ENCODE measurements around the gene FAM117A.
A peak's percentile ranks its signal among the peaks of the same experiment; 100 is the strongest.
"Not testable (repeated sequence)": the region's sequence is repeated elsewhere in the genome, so short reads cannot be mapped to it uniquely, and the experiment has no call there.

The FAM117A gene

DNA sequence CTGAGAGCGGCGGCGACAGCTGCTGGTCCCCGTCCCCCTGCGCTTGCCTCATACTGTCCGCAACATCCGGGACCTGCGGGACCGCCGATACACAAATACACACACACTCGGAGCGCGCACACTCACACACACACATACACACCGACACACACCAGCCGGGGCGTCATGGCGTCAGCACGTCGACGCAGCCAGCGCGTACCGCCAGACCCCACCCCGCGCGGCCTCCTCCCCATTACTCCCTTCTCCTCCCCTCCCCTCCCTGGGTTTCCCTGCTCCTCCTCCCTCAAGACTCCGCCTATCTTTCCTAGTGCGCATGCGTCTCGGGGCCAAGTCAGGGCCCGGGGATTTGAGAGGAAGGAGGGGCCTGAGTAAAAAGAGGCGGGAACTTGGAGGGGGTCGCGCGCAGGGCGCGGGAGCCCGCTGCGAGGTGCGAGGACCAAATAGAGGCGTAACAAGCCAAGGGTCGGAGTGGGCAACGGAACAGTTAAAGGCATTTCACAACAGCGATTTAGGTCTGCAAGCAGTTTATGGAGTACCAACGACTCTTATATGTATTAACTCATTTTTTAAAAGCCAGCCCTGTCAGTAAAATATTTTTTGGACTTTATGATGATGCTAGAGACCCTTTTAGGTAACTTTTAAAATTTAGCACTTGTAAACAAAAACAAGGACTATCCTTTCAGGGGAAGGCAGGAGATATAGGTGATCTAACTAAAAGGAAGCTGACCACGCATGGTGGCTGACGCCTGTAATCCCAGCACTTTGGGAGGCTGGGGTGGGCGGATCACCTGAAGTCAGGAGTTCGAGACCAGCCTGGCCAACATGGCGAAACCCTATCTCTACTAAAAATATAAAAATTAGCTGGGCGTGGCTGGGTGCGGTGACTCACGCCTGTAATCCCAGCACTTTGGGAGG lies 85.7 kb downstream of the FAM117A start, which contains the start of gene SPOP:
SPOP (minus strand) TSS at position 165 of the 915 bp plus-strand sequence. CDS start 55,287 bp downstream, outside the sequence.
- peak; percentile 97 to 100 for DNase-seq (ENCODE audit: low read depth in 2 of 2)

DNA sequence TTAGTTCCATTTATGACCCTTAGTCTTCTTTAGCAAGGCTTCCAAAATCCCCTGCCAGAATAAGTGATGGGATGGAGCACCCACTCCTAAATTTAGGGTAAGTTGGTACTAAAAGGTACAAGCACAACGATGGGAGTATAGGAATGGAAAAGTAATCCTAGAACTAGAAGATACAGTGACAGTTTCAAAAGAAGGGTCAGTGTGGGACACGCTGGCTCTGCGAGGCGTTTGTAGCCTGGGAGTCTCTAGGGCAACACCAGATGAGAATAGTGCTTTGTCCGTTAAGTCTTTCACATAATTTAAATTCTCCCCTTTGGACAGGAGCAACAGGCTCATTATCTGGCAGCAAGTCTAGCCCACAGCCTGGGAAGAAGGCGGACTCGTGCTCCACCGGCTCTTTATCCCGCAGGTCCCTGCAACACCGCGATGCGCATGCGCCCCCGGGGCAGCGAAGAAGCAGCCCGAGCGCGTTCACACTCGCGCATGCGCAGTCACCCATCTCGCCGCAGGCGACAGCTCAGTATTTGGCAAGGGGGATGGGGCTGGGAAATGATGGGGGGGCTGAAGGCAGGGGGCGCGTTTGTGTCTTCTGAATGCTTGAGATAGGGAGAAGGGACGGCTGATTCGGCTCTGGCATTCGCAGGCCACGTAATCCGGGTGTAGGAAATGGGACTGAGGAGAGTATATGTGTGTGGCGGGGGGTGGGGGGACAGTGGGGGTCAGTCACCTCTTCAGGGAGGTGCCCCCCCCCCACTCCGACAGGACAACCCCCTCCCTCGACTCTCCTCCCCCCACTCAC lies 86.6 kb downstream of the FAM117A start:
- DNase-seq (ENCODE audit: low read depth in 2 of 2) = peak; percentile 95 to 96

DNA sequence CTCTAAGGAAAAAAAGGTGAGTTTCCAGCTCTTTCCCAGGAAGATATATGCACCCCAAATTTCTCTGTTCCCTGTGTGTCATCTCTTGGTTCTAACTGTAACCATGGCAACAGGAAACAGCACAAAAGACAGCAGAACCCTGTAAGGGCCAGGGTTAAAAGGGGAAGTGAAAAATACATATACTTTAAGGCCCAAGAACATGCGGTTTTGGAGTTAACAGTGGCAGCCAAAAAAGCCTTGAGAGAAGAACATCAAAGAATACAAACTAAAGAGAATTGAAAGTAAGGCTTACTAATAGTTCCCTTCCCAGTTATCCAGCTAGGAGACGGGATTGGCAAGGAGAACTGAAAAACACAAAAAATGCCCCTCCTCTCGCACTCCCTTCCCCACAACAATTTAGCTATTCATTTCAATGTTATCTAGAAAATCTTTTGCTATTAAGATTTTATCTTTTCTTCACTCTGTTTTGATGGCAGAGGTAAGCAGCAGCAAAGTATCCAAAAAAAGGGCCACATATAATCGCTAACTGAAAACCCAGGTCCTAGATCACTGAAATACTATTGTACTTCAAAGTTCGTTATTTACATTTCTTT lies 87.6 kb downstream of the FAM117A start:
- no peak for DNase-seq (ENCODE audit: low read depth in 2 of 2)

DNA sequence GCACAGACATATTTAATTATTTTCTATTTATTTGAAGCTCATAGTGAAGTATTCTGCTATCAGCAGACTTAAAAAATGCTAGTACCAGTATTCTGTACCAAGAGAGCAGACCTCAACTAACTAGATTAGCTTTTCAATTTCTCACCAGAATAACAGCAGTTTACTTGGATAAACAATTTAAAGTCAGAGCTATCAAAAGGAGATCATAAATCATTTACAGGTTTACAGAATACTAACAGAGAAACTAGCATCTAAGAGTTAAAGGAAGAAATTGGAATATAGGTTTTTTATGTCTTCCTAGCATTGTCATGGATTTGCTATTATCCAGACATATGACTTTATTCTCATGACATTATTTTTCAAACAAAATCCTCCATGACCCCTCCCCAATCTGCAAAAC lies 89.4 kb downstream of the FAM117A start:
- DNase-seq (ENCODE audit: low read depth in 2 of 2) = no peak

DNA sequence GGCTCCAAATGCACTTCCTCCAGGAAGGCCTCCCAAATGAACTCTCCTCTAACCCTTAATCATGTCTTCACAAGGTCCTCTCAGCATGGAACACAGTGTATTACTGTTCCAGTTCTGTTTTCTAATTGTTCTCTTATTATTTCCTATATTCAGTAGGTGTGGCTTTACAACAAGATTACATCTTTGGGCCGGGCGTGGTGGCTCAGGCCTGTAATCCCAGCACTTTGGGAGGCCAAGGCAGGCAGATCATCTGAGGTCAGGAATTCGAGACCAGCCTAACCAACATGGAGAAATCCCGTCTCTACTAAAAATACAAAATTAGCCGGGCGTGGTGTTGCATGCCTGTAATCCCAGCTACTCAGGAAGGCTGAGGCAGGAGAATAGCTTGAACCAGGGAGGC lies 90.3 kb downstream of the FAM117A start:
- DNase-seq (ENCODE audit: low read depth in 2 of 2) = not testable (repeated sequence)

DNA sequence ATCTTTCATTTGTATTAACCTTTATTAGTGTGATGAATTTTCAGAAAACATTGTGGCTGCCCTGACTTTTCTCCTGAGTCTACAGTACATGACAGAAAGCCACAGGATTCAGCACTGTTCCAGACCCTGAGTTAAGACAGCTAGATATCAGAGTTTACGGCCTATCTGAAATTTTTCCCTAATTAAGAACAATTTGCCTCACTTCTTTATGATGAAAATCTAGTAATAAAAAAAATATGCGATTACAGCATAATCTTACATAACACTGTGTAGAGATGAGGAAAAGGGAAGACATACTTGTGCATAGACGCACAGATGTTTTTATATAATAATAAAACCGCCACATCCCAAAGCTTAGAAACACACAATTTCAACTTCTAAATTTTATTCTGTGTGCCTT lies 93.3 kb downstream of the FAM117A start:
- no peak for DNase-seq (ENCODE audit: low read depth in 2 of 2)

DNA sequence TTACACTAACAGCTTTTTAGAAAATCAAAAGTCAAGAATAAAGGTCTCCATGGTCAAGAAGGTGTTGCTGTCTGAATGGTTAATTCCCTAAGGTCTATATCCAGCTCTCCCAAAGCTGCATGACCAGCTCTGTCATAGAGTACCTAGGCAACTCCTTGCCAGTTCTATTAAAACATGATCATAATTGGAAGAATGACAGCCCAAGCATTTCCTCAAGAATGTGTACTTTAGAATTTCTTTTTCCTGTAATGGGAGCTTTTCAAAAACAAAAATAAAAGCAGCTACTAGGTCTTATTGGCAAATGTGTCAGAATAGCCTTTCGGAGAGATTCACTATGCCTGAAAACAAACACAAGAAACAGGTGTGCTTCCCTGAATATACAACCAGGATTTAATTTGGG lies 93.9 kb downstream of the FAM117A start:
- DNase-seq (ENCODE audit: low read depth in 2 of 2) = no peak

DNA sequence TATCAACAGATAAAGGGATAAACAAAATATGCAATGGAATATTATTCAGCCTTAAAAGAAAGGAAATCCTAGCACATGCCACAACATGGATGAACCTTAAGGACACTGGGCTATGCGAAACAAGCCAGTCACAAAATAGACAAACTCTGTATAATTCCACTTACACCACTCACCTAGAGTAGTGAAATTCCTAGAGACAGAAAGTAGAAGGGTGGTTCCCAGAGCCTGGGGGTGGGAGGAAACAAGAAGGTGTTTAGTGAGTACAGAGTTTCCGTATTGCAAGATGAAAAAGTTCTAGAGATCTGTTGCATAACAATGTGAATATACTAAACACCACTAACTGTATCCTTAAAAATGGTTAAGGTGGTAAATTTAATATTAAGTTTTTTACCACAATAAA lies 96.1 kb downstream of the FAM117A start:
- no peak for DNase-seq (ENCODE audit: low read depth in 2 of 2)

DNA sequence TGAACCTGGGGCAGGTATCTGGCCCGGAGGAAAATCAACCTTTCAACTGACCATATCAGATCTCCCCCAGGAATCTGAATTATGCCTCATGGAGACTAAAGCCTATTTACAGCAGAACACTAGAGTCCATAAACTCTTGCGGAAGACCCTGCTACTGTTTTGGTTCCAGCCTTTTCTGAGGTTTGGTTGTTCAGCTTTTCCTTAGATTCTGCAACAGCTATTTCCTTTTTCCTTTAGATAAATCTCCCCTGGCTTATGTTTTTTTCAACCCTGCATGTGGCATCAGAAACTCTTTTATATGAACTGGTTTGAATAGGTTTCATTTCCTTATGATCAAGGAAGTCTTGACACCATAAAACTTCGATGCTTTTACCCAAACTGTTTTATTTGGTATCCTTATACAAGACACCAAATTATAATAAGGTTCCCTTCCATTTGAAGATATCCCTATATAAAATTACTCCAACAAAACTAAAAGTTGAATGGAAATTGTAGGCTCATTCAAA lies 99.2 kb downstream of the FAM117A start:
- DNase-seq (ENCODE audit: low read depth in 2 of 2) = no peak

Data from stimulated activated CD4-positive, alpha-beta T cell treated with anti-CD3 and anti-CD28 coated beads, Interleukin-1b, Interleukin-23, amount 100 ng/mL, for 1 hour (primary cell).